Inflammatory macrophage (primary cell): ENCODE results near the gene SLC28A1.
A peak's percentile ranks its signal among the peaks of the same experiment; 100 is the strongest.

ENCODE experiments used
- DNase-seq, 2 donors: peaks; one replicate each; pipeline ENCODE4 v3.0.0-alpha.2; 2020 to 2022

Gene SLC28A1

GRCh38 chr15:84886211-84886983 is 1.9 kb downstream of the SLC28A1 start:
- DNase-seq: no peak

GRCh38 chr15:84886984-84887299 is 2.5 kb downstream of the SLC28A1 start:
- no peak for DNase-seq

- DNase-seq: no peak
Measured at GRCh38 chr15:84887938-84888337, 3.5 kb downstream of the SLC28A1 start.

GRCh38 chr15:84888639-84889038 is 4.2 kb downstream of the SLC28A1 start:
- no peak for DNase-seq

GRCh38 chr15:84889313-84889990 is 5.0 kb downstream of the SLC28A1 start:
- DNase-seq: no peak

- peak in 1 of 2 donors; percentile 5 for DNase-seq
Measured at GRCh38 chr15:84889991-84890669, 5.7 kb downstream of the SLC28A1 start.

- DNase-seq: no peak
Measured at GRCh38 chr15:84890670-84891162, 6.3 kb downstream of the SLC28A1 start.

- no peak for DNase-seq
Measured at GRCh38 chr15:84891339-84891738, 6.9 kb downstream of the SLC28A1 start.

- DNase-seq: no peak
Measured at GRCh38 chr15:84892786-84893307, 8.4 kb downstream of the SLC28A1 start.

- no peak for DNase-seq
Measured at GRCh38 chr15:84893607-84894006, 9.1 kb downstream of the SLC28A1 start.

GRCh38 chr15:84894736-84895425 is 10.4 kb downstream of the SLC28A1 start:
- DNase-seq: no peak

- no peak for DNase-seq
Measured at GRCh38 chr15:84898761-84899160, 14.3 kb downstream of the SLC28A1 start.

GRCh38 chr15:84899750-84900149 is 15.3 kb downstream of the SLC28A1 start:
- DNase-seq: no peak

- no peak for DNase-seq
Measured at GRCh38 chr15:84901540-84901939, 17.1 kb downstream of the SLC28A1 start.

GRCh38 chr15:84903751-84904150 is 19.3 kb downstream of the SLC28A1 start:
- no peak for DNase-seq

- no peak for DNase-seq
Measured at GRCh38 chr15:84904419-84904818, 20.0 kb downstream of the SLC28A1 start.

- no peak for DNase-seq
Measured at GRCh38 chr15:84905016-84905916, 20.8 kb downstream of the SLC28A1 start.

GRCh38 chr15:84907731-84908130 is 23.3 kb downstream of the SLC28A1 start:
- DNase-seq: no peak

GRCh38 chr15:84908564-84908963 is 24.1 kb downstream of the SLC28A1 start:
- DNase-seq: no peak

- no peak for DNase-seq
Measured at GRCh38 chr15:84909029-84909428, 24.6 kb downstream of the SLC28A1 start.

- DNase-seq: no peak
Measured at GRCh38 chr15:84909782-84910181, 25.3 kb downstream of the SLC28A1 start.
